K562 (cell line): ENCODE data around the gene NACC1. TPM values are rescaled to one million over a fixed set of nuclear protein-coding genes. Genes with fewer than 3 reads are reported as not detected.

Experiments
- ARID2 ChIP-seq: fragments of 450-650 bp; IDR thresholded peaks from 2 replicates; pipeline ENCODE4 v1.6.1; 2017; ENCODE audit warnings: antibody characterized with exemption, mild to moderate bottlenecking
- ATF7 ChIP-seq: fragments of 450-650 bp; IDR thresholded peaks from 2 replicates; pipeline ENCODE4 v1.7.1; 2014; ENCODE audit warnings: mild to moderate bottlenecking, moderate library complexity
- CBX3 ChIP-seq, 2 experiments: IDR thresholded peaks; 1 replicate in 1 of 2; 2 replicates in 1 of 2; pipeline ENCODE4 v1.6.1; 2012; ENCODE audit warnings: inconsistent platforms in 2 of 2, low read length in 2 of 2, borderline replicate concordance in 1 of 2, control low read depth in 1 of 2
- KDM1A ChIP-seq, 2 experiments: fragments of 450-650 bp; IDR thresholded peaks; 2 replicates each; pipeline ENCODE4 v1.6.1; 2016; ENCODE audit warnings: mild to moderate bottlenecking in 2 of 2
- KDM5B ChIP-seq: fragments of 200-600 bp; sonication (generic); IDR thresholded peaks from 2 replicates; pipeline ENCODE4 v1.6.1; 2012; ENCODE audit warnings: low read depth, mild to moderate bottlenecking, moderate library complexity, low read length, control low read depth, inconsistent platforms; ENCODE audit not compliant: insufficient replicate concordance
- MCM2 ChIP-seq: fragments of 450-650 bp; IDR thresholded peaks from 2 replicates; pipeline ENCODE4 v1.6.1; 2017; ENCODE audit warnings: low read depth, mild to moderate bottlenecking
- NCOA6 ChIP-seq: fragments of 450-650 bp; IDR thresholded peaks from 2 replicates; pipeline ENCODE4 v1.6.1; 2017; ENCODE audit warnings: mild to moderate bottlenecking
- NELFE ChIP-seq: IDR thresholded peaks from 2 replicates; pipeline ENCODE4 v1.6.1; 2011; ENCODE audit warnings: mild to moderate bottlenecking; ENCODE audit not compliant: insufficient read depth, insufficient read length
- PHB2 ChIP-seq: fragments of 450-650 bp; IDR thresholded peaks from 2 replicates; pipeline ENCODE4 v1.6.1; 2017; ENCODE audit warnings: low read depth
- SIRT6 ChIP-seq: IDR thresholded peaks from one replicate; pipeline ENCODE4 v1.6.1; 2012; ENCODE audit warnings: low read depth, mild to moderate bottlenecking, control low read depth, inconsistent platforms, low read length, moderate library complexity
- SMAD4 ChIP-seq: fragments of 250-450 bp; sonication (Bioruptor Pico); conservative IDR thresholded peaks from 2 replicates; pipeline ENCODE4 v1.8.0; 2021; ENCODE audit warnings: inconsistent platforms, mild to moderate bottlenecking, moderate library complexity
- SPI1 ChIP-seq: IDR thresholded peaks from 2 replicates; pipeline ENCODE4 v1.6.1; 2011; ENCODE audit warnings: low read depth, low read length, control low read depth, borderline replicate concordance
- TCF3 ChIP-seq: sonication (generic); formaldehyde crosslinking; IDR thresholded peaks from 2 replicates; pipeline ENCODE4 v1.4.0; 2020; ENCODE audit warnings: mild to moderate bottlenecking, missing genetic modification reagents
- ZBTB8A ChIP-seq: fragments of 450-650 bp; IDR thresholded peaks from 2 replicates; pipeline ENCODE4 v1.6.1; 2018; ENCODE audit warnings: mild to moderate bottlenecking, moderate library complexity; ENCODE audit not compliant: partially characterized antibody
- ZKSCAN8 ChIP-seq: fragments of 200-800 bp; sonication (Bioruptor generic); IDR thresholded peaks from 2 replicates; pipeline ENCODE4 v1.6.1; 2016; ENCODE audit warnings: missing genetic modification characterization, missing compliant biosample characterization
- ZNF347 ChIP-seq: fragments of 450-650 bp; formaldehyde crosslinking; IDR thresholded peaks from 2 replicates; pipeline ENCODE4 v1.4.0; 2020; ENCODE audit warnings: low read depth, mild to moderate bottlenecking, moderate library complexity
- ZNF764 ChIP-seq: fragments of 250-450 bp; sonication (Bioruptor Pico); IDR thresholded peaks from 2 replicates; pipeline ENCODE4 v1.4.0; 2020; ENCODE audit warnings: low read depth, mild to moderate bottlenecking, moderate library complexity
- polyA plus RNA-seq, 8 experiments: library from polyadenylated mRNA; depleted of rRNA in 4 of 8; stranded (reverse) in 5 of 8; unstranded in 3 of 8; fragments of >200 nt; fragmentation: Nextera tagmentation in 2 of 8; fragmentation: Illumina TruSeq in 1 of 8; extraction: Ambion mirVana in 2 of 8; extraction: Trizol in 1 of 8; gene quantifications; 2 replicates each; pipeline versions ENCODE4 v1.2.1 to v1.2.3, GENCODE V29; 2011 to 2014; ENCODE audit warnings: inconsistent platforms in 1 of 8, missing spikeins in 1 of 8
- total RNA-seq, 7 experiments: library from RNA; depleted of rRNA in 6 of 7; stranded (reverse); fragments of >200 nt in 6 of 7; fragmentation: Illumina TruSeq in 2 of 7; extraction: Trizol in 2 of 7; gene quantifications; 2 replicates each; pipeline versions ENCODE4 v1.2.1 to v1.2.3, GENCODE V29; 2011 to 2021; ENCODE audit warnings: low replicate concordance in 1 of 7
- TF ChIP-seq, protein P1 (sequence below), 2 experiments: fragments of 200-800 bp in 1 of 2; sonication (Bioruptor generic) in 1 of 2; sonication (generic) in 1 of 2; formaldehyde crosslinking in 1 of 2; IDR thresholded peaks in 1 of 2; conservative IDR thresholded peaks in 1 of 2; 2 replicates each; pipeline versions ENCODE4 v1.5.0 to v1.6.1; 2016 to 2020; ENCODE audit warnings: missing compliant biosample characterization in 1 of 2, missing genetic modification characterization in 1 of 2, missing genetic modification reagents in 1 of 2
- TF ChIP-seq, protein P2 (sequence below): sonication (generic); formaldehyde crosslinking; IDR thresholded peaks from 2 replicates; pipeline ENCODE4 v1.8.0; 2022; ENCODE audit warnings: mild to moderate bottlenecking, missing genetic modification reagents
- TF ChIP-seq, protein P3 (sequence below): fragments of 450-650 bp; formaldehyde crosslinking; IDR thresholded peaks from 2 replicates; pipeline ENCODE4 v1.4.0; 2022; ENCODE audit warnings: mild to moderate bottlenecking, moderate library complexity
- TF ChIP-seq, protein P4 (sequence below): IDR thresholded peaks from 3 replicates; pipeline ENCODE4 v1.6.1; 2011; ENCODE audit warnings: borderline replicate concordance, mild to moderate bottlenecking, moderate library complexity; ENCODE audit not compliant: insufficient read length; ENCODE audit errors: extremely low read depth

The NACC1 gene
- total and polyA plus RNA-seq, 9 of the 15 experiments (the other 6 are each of a cell fraction or from before 2014, with no cell fraction given), result 0.04 to 96.6 (median 25.8) TPM

DNA sequence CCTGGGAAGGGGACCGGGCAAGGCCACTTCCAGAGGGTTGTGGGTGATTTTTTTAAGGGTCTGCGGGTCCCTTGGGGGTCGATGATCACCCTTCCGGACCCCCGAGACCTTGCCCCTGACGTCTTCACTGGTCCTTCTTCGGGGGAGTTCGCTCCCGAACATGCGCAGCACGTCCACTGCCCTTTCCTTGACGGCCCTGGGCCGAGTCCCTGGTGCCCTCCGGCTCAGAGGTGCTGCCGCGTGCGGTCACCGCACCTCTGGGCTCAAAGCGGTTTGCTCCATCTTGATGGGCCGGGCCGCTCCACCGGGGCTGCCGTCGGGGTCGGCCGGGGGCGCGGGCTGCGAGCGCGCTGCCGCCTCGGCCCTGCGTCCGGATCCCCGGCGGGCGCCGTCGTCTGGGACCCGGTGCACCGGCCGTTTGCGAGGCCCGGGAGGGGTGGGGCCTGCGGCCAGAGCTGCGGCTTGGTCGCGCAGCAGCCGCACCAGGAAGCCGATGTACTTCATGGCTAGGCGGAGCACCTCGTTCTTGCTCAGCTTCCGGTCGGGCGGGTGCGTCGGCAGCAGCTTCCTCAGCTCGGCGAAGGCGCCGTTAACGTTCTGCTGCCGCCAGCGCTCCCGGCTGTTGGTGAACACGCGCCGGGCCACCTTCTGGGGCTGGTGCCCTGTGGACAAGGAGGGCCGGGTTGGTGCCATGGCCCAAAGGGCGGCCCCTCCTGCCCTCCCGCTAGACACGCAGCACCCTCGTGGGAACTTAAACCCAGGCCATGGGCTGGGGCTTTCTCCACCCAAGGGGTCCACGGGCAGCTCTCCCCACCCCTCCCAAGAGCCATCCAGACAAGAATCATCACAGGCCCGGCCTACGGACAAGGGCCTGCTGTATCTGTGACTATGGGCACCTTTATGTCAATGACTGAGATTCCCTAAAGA lies 18.7 kb upstream of the NACC1 start (continued):
- TF ChIP-seq MCM2 (no peak), ZNF764 (CRISPR knock-in tag) (no peak), ARID2 (no peak), SIRT6 (no peak), KDM1A (IDR thresholded peaks at IDR 0.05) (no peak), ZKSCAN8 (CRISPR knock-in tag) (peak; percentile 29; the same call in 1 of the 2 replicates), PHB2 (no peak), CBX3 (IDR thresholded peaks at IDR 0.05; ENCODE audit: borderline replicate concordance in 1 of 2, low read length in 2 of 2) (peak in 1 of 2 experiments; percentile 14; a peak in 1 of 3 replicates), SPI1 (no peak), TCF3 (CRISPR knock-in tag) (no peak; the same call in 1 of the 2 replicates), NCOA6 (no peak), ZBTB8A (no peak), ATF7 (peak; percentile 57), KDM5B (peak; percentile 63), ZNF347 (CRISPR knock-in tag) (no peak), SMAD4 (CRISPR knock-in tag) (peak; percentile 92), NELFE (no peak)
- TF ChIP-seq, protein P1, sequence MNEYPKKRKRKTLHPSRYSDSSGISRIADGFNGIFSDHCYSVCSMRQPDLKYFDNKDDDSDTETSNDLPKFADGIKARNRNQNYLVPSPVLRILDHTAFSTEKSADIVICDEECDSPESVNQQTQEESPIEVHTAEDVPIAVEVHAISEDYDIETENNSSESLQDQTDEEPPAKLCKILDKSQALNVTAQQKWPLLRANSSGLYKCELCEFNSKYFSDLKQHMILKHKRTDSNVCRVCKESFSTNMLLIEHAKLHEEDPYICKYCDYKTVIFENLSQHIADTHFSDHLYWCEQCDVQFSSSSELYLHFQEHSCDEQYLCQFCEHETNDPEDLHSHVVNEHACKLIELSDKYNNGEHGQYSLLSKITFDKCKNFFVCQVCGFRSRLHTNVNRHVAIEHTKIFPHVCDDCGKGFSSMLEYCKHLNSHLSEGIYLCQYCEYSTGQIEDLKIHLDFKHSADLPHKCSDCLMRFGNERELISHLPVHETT (CRISPR knock-in tag; conservative IDR thresholded peaks at IDR 0.05 in 1 of 2, IDR thresholded peaks at IDR 0.05 in 1 of 2), result peak in 1 of 2 experiments; percentile 81; a peak in 2 of 4 replicates
- TF ChIP-seq, protein P2, sequence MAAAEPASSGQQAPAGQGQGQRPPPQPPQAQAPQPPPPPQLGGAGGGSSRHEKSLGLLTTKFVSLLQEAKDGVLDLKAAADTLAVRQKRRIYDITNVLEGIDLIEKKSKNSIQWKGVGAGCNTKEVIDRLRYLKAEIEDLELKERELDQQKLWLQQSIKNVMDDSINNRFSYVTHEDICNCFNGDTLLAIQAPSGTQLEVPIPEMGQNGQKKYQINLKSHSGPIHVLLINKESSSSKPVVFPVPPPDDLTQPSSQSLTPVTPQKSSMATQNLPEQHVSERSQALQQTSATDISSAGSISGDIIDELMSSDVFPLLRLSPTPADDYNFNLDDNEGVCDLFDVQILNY (CRISPR knock-in tag), result no peak
- TF ChIP-seq, protein P3, sequence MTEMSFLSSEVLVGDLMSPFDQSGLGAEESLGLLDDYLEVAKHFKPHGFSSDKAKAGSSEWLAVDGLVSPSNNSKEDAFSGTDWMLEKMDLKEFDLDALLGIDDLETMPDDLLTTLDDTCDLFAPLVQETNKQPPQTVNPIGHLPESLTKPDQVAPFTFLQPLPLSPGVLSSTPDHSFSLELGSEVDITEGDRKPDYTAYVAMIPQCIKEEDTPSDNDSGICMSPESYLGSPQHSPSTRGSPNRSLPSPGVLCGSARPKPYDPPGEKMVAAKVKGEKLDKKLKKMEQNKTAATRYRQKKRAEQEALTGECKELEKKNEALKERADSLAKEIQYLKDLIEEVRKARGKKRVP (CRISPR knock-in tag), result no peak
- TF ChIP-seq, protein P4, sequence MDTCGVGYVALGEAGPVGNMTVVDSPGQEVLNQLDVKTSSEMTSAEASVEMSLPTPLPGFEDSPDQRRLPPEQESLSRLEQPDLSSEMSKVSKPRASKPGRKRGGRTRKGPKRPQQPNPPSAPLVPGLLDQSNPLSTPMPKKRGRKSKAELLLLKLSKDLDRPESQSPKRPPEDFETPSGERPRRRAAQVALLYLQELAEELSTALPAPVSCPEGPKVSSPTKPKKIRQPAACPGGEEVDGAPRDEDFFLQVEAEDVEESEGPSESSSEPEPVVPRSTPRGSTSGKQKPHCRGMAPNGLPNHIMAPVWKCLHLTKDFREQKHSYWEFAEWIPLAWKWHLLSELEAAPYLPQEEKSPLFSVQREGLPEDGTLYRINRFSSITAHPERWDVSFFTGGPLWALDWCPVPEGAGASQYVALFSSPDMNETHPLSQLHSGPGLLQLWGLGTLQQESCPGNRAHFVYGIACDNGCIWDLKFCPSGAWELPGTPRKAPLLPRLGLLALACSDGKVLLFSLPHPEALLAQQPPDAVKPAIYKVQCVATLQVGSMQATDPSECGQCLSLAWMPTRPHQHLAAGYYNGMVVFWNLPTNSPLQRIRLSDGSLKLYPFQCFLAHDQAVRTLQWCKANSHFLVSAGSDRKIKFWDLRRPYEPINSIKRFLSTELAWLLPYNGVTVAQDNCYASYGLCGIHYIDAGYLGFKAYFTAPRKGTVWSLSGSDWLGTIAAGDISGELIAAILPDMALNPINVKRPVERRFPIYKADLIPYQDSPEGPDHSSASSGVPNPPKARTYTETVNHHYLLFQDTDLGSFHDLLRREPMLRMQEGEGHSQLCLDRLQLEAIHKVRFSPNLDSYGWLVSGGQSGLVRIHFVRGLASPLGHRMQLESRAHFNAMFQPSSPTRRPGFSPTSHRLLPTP, result no peak
